Prostate gland (tissue), 2 donors: ENCODE results near the gene ZDHHC5. TPM values are rescaled to one million over a fixed set of nuclear protein-coding genes. Genes with fewer than 3 reads are reported as not detected.
A peak's percentile ranks its signal among the peaks of the same experiment; 100 is the strongest.

Experiments
- DNase-seq: peaks from one replicate; pipeline ENCODE4 v3.0.0-alpha.2; 2019; ENCODE audit warnings: low spot score
- H3K27ac ChIP-seq, 2 donors: fragments of 200-600 bp; sonication (generic); 2 replicates each; pipeline ENCODE4 v1.5.1; 2017 to 2019
- H3K27me3 ChIP-seq: fragments of 200-600 bp; sonication (generic); replicated peaks from 2 replicates; pipeline ENCODE4 v1.5.1; 2019; ENCODE audit not compliant: insufficient read depth
- H3K36me3 ChIP-seq, 2 donors: fragments of 200-600 bp; sonication (generic); 1 replicate in 1 of 2; 2 replicates in 1 of 2; pipeline versions ENCODE4 v1.5.1 to v1.8.1; 2017 to 2019
- H3K4me1 ChIP-seq: fragments of 200-600 bp; sonication (generic); replicated peaks from 2 replicates; pipeline ENCODE4 v1.5.1; 2019
- H3K4me3 ChIP-seq, 2 donors: fragments of 200-600 bp; sonication (generic); 2 replicates each; pipeline ENCODE4 v1.5.1; 2017 to 2019
- H3K9me3 ChIP-seq: fragments of 200-600 bp; sonication (generic); 2 replicates; pipeline ENCODE4 v1.5.1; 2017
- POLR2A ChIP-seq: fragments of 450-650 bp; IDR thresholded peaks from one replicate; pipeline ENCODE4 v1.6.1; 2016; ENCODE audit warnings: antibody characterized with exemption, mild to moderate bottlenecking
- POLR2AphosphoS5 ChIP-seq: sonication (generic); formaldehyde crosslinking; IDR thresholded peaks from one replicate; pipeline ENCODE4 v1.6.1; 2017; ENCODE audit warnings: antibody characterized with exemption
- WGBS: methylation state at CpG from one replicate; pipeline ENCODE4 v1.1.5; 2018; 5-methylcytosine and 5-hydroxymethylcytosine counted together
- intact Hi-C: fragments of 100-400 bp; cut with DNase I; formaldehyde crosslinking; loops from one replicate; pipeline ENCODE4 v1.14.2; 2022
- total RNA-seq, 2 donors: library from RNA; depleted of rRNA; stranded (reverse); fragments of >200 nt; gene quantifications; one replicate each; pipeline ENCODE4 v1.1.0, GENCODE V29; 2016
- TF ChIP-seq, protein P1 (sequence below), 4 experiments: fragments of 200-600 bp in 2 of 4; fragments of 450-650 bp in 2 of 4; sonication (generic) in 2 of 4; IDR thresholded peaks; 1 replicate in 3 of 4; 2 replicates in 1 of 4; pipeline ENCODE4 v1.5.1; 2016 to 2019; ENCODE audit warnings: antibody characterized with exemption in 4 of 4, mild to moderate bottlenecking in 2 of 4, moderate library complexity in 2 of 4

Gene ZDHHC5
- total RNA-seq, 2 donors from 2014 or later = 65.4 to 69.9 TPM

DNA sequence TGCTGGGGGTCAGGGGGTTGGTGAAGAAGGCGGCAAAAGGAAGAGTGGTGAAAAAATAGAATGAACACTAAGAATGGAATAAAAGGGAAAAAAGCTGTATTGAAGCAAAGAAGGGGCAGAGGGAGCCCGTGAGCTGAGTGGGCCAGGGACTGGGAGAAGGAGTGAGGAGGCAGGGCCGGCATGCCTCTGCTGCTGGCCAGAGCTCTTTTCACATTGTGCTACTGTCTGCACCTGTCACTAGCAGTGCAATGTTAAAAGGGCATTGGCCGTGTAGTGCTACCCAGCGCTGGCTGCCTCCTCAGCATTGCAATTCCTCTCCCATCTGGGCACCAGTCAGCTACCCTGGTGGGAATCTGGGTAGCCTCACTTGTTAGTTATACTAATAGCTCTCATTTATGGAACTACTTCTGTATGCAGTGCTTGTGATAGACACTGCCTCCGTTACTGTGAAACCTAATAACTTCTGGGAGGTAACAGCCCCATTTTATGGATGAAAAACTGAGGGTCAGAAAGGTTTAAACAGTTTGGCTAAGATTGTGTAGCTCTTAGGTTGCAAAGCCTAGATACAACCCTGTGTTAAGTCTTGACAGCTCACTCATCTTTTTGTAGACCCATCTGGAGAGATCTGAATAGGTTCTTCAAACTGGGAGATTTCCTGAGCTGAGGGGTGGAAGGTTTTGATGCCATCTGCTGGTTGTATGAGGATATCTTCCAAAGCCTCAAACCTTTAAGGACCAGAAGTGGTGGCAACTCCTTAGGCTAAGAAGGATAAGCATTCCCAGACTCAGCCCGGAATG lies 26.7 kb upstream of the ZDHHC5 start:
- H3K4me1 ChIP-seq = peaks cover 12% of the 10 kb centered on the region
- no peak for DNase-seq
- no peaks in the 10 kb centered on the region for H3K9me3 ChIP-seq
- no peak overlapping the region for H3K27ac ChIP-seq
- H3K27me3 ChIP-seq = no peaks in the 10 kb centered on the region
- no peaks in the 10 kb centered on the region for H3K36me3 ChIP-seq
- intact Hi-C loops = loop anchor here (2.0 to 10.0 kb wide), 3 partner anchors 72 to 186 kb away; no protein-coding TSS in a partner anchor
- TF ChIP-seq POLR2AphosphoS5 (peak; percentile 41), POLR2A (no peak)
- TF ChIP-seq, protein P1, sequence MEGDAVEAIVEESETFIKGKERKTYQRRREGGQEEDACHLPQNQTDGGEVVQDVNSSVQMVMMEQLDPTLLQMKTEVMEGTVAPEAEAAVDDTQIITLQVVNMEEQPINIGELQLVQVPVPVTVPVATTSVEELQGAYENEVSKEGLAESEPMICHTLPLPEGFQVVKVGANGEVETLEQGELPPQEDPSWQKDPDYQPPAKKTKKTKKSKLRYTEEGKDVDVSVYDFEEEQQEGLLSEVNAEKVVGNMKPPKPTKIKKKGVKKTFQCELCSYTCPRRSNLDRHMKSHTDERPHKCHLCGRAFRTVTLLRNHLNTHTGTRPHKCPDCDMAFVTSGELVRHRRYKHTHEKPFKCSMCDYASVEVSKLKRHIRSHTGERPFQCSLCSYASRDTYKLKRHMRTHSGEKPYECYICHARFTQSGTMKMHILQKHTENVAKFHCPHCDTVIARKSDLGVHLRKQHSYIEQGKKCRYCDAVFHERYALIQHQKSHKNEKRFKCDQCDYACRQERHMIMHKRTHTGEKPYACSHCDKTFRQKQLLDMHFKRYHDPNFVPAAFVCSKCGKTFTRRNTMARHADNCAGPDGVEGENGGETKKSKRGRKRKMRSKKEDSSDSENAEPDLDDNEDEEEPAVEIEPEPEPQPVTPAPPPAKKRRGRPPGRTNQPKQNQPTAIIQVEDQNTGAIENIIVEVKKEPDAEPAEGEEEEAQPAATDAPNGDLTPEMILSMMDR (IDR thresholded peaks at IDR 0.05) = peak in 3 of 4 experiments; percentile 34 to 59 (median 55)
- WGBS = 54% methylated on average over 7 of the region's 7 CpGs
- no peak overlapping the region for H3K4me3 ChIP-seq

- 74% methylated on average over 3 of the region's 3 CpGs for WGBS
These were observed 24.1 kb upstream of the ZDHHC5 start for GRCh38 chr11:57643802-57644201.

DNA sequence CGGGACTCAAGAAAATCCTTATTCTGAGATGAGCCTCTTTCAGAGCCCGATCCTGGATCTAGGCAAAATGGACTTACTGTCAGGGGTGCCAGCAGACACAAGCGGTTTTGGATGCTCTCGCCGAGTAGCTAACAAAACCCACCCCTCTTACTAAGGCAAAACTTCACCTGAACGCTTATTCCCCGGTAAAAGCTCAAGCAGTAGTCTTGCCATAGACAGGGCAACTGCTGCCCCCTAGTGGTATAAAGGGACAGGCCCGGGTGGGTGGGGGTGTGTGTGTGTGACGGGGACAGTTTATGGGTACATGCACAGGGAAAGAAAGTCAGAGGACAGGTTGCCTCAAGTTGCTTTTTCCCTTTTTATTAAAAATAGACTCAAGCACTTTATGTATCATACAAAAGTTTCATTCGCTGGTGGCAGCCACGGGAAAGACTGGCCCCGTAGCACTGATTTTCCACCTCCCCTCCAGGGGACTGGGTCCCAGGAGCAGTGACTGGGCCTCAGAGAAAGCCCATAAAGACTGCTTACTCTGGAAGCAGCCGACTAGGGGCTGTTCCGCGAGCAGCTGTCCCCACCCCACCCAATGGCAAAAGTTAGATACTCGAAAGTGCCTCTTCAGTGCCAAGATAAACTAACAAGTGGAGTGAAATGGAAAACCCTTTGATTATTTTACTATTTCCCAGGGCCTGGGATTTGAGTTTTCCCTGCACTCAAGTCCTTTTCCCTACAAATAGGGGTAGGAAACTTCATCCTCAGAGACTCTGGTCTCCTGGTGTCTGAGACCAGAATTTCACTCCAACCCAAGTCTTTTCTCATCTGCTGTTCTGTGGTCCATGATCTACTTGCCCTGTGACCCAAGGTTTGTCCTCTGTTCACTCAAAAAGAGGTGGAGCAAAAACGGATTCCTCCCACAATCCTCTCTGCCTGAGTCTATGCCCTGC lies 22.9 kb upstream of the ZDHHC5 start:
- intact Hi-C loops = loop anchor here (10.0 kb wide), 2 partner anchors 150 to 190 kb away; no protein-coding TSS in a partner anchor
- Histone ChIP-seq H3K27me3 (peaks cover 5% of the 10 kb centered on the region), H3K36me3 (no peaks in the 10 kb centered on the region), H3K9me3 (no peaks in the 10 kb centered on the region), H3K4me3 (no peak overlapping the region), H3K27ac (peak overlapping the region; percentile 7 to 61), H3K4me1 (peaks cover 8% of the 10 kb centered on the region)
- 9% methylated on average over 17 of the region's 17 CpGs for WGBS
- TF ChIP-seq, protein P1 (IDR thresholded peaks at IDR 0.05) = peak; percentile 65 to 91 (median 74)
- TF ChIP-seq POLR2A = no peak
- TF ChIP-seq POLR2AphosphoS5 = peak; percentile 45
- peak; percentile 82 for DNase-seq

More at GRCh38 chr11:57643802-57644201, 24.1 kb upstream of the ZDHHC5 start:
- Histone ChIP-seq H3K27ac (no peak overlapping the region), H3K9me3 (no peaks in the 10 kb centered on the region), H3K4me1 (peaks cover 8% of the 10 kb centered on the region), H3K36me3 (no peaks in the 10 kb centered on the region), H3K27me3 (peaks cover 5% of the 10 kb centered on the region), H3K4me3 (no peak overlapping the region)
- intact Hi-C loops = loop anchor here (10.0 kb wide), 2 partner anchors 149 to 189 kb away; no protein-coding TSS in a partner anchor
- DNase-seq = no peak
- TF ChIP-seq POLR2AphosphoS5 (no peak), POLR2A (no peak)
- TF ChIP-seq, protein P1 (IDR thresholded peaks at IDR 0.05) = no peak

GRCh38 chr11:57645689-57646085 lies 22.2 kb upstream of the ZDHHC5 start:
- Histone ChIP-seq H3K27me3 (peaks cover 5% of the 10 kb centered on the region), H3K9me3 (no peaks in the 10 kb centered on the region), H3K4me1 (peaks cover 8% of the 10 kb centered on the region), H3K36me3 (no peaks in the 10 kb centered on the region), H3K4me3 (no peak overlapping the region), H3K27ac (peak overlapping the region in 1 of 2 donors; percentile 61)
- 18% methylated on average over 5 of the region's 5 CpGs for WGBS
- TF ChIP-seq POLR2A (no peak), POLR2AphosphoS5 (no peak)
- TF ChIP-seq, protein P1 (IDR thresholded peaks at IDR 0.05) = no peak
- intact Hi-C loops = loop anchor here (10.0 kb wide), 2 partner anchors 151 to 191 kb away; no protein-coding TSS in a partner anchor
- DNase-seq = no peak
